ENCODE results near the gene CD300C.
A peak's percentile ranks its signal among the peaks of the same experiment; 100 is the strongest.

- TF ChIP-seq NR2C2 (CRISPR knock-in tag; IDR thresholded peaks at IDR 0.05) (no peak), HMGA2 (CRISPR knock-in tag; IDR thresholded peaks at IDR 0.05) (no peak), CTCF (IDR thresholded peaks at IDR 0.05) (peak; percentile 83), SP1 (CRISPR knock-in tag; conservative IDR thresholded peaks at IDR 0.05) (no peak), CREB1 (CRISPR knock-in tag; IDR thresholded peaks at IDR 0.05) (no peak), NR3C1 (CRISPR knock-in tag; conservative IDR thresholded peaks at IDR 0.05; ENCODE audit: low read depth) (no peak), ZMAT4 (CRISPR knock-in tag; IDR thresholded peaks at IDR 0.05) (no peak)
- TF ChIP-seq, protein P1, sequence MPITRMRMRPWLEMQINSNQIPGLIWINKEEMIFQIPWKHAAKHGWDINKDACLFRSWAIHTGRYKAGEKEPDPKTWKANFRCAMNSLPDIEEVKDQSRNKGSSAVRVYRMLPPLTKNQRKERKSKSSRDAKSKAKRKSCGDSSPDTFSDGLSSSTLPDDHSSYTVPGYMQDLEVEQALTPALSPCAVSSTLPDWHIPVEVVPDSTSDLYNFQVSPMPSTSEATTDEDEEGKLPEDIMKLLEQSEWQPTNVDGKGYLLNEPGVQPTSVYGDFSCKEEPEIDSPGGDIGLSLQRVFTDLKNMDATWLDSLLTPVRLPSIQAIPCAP (CRISPR knock-in tag; IDR thresholded peaks at IDR 0.05): no peak
Observed at GRCh38 chr17:74493331-74493833, 52.5 kb downstream of the CD300C start.

Measured in WTC11 (cell line).